ENCODE measurements around the gene ASIC3. TPM values are rescaled to one million over a fixed set of nuclear protein-coding genes. Genes with fewer than 3 reads are reported as not detected.

The ASIC3 gene
- total RNA-seq, 2 experiments from 2014 or later, result 3.9 to 5.3 TPM

DNA sequence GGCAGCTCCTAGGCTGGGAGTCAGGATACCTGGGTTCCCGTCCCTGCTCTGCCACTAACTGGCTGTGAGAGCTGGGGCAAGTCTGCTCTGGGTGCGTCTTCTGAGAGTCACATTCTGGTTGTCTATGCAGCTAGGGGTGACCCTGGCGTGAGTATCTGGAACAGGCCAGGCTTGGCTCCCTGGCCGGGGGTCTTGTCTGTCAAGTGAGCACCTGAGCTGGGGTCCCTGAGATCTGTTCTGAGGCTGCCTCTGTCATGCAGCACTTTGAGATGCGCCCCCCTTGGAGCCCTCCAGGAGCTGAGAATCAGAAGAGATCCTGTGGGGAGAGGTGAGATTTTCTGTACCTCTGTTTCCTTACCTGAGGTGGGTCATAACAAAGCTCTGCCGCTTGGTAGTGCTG, 45.4 kb downstream of the ASIC3 start:
- Mint-ChIP-seq H3K4me3 (no peak overlapping the region), H3K27ac (no peak overlapping the region), H3K27me3 (no peaks in the 10 kb centered on the region), H3K9me3 (ENCODE audit: low read depth) (no peaks in the 10 kb centered on the region), H3K36me3 (no peaks in the 10 kb centered on the region), H3K4me1 (peaks cover 2% of the 10 kb centered on the region)
- ATAC-seq, result no peak
- CTCF ChIA-PET, result interaction anchor here (1.1 to 10.1 kb wide), 2 partner anchors 16 to 195 kb away, joined by 3 to 69 read pairs; no protein-coding TSS in a partner anchor
- no peak for DNase-seq

DNA sequence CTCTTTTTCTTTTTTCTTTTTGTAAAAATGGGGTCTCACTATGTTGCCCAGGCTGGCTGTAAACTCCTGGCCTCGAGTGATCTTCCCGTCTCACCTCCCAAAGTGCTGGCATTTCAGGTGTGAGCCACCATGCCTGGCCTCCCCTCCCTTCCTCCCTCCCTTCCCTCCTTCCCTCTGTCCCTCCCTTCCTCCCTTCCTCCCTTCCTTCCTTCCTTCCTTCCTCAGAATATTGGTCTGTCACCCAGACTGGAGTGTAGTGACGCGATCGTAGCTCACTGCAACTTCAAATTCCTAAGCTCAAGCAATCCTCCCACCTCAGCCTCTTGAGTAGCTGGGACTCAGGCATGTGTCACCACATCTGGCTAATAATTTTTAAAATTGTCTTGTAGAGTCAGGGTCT, 46.3 kb downstream of the ASIC3 start:
- H3K9me3 Mint-ChIP-seq (ENCODE audit: low read depth), result no peaks in the 10 kb centered on the region
- no peaks in the 10 kb centered on the region for H3K36me3 Mint-ChIP-seq
- no peak for ATAC-seq
- DNase-seq, result no peak
- H3K4me1 Mint-ChIP-seq, result no peaks in the 10 kb centered on the region
- no peak overlapping the region for H3K4me3 Mint-ChIP-seq
- H3K27ac Mint-ChIP-seq, result no peak overlapping the region
- no peaks in the 10 kb centered on the region for H3K27me3 Mint-ChIP-seq
- CTCF ChIA-PET, result interaction anchor here (0.6 to 10.1 kb wide), 4 partner anchors 16 to 218 kb away, joined by 3 to 69 read pairs (median 4); no protein-coding TSS in a partner anchor

DNA sequence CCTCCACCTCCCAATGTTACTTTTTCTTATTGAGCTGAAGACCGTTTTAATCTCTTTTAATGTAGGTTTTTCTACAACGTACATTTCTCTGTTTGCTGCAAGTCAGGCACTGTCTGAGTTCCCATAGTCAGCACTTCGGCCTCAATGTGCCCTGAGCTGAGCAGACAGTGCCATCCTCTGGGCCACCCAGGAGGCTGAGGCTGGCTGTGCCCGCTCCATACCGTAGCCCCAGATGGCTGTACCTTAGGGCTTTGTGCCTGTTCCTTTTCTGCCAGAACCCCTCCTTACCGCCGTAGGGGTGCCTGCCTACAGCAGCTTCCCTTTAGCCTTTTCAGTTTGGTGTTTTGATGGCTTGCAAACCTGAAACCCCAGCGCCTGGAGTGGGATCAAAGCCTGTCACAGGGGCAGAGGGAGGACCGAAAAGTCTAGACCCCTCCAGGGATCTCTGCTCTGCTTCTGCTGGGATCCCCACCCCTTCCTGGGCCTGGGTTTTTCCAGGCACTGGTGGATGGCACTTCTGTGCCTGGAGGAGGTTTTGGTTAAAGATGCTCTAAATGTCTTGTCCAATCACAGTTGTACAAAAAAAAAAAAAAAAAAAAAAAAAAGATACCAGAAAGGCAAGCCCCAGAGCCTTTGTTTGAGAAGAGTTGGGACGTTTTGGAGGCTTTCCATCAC, 46.9 kb downstream of the ASIC3 start:
- Mint-ChIP-seq H3K4me3 (no peak overlapping the region), H3K4me1 (no peaks in the 10 kb centered on the region), H3K36me3 (no peaks in the 10 kb centered on the region), H3K27me3 (no peaks in the 10 kb centered on the region), H3K27ac (no peak overlapping the region), H3K9me3 (ENCODE audit: low read depth) (no peaks in the 10 kb centered on the region)
- ATAC-seq, result no peak
- DNase-seq, result no peak
- CTCF ChIA-PET, result interaction anchor here (1.1 to 10.1 kb wide), 3 partner anchors 15 to 219 kb away, joined by 3 to 69 read pairs (median 3); no protein-coding TSS in a partner anchor

DNA sequence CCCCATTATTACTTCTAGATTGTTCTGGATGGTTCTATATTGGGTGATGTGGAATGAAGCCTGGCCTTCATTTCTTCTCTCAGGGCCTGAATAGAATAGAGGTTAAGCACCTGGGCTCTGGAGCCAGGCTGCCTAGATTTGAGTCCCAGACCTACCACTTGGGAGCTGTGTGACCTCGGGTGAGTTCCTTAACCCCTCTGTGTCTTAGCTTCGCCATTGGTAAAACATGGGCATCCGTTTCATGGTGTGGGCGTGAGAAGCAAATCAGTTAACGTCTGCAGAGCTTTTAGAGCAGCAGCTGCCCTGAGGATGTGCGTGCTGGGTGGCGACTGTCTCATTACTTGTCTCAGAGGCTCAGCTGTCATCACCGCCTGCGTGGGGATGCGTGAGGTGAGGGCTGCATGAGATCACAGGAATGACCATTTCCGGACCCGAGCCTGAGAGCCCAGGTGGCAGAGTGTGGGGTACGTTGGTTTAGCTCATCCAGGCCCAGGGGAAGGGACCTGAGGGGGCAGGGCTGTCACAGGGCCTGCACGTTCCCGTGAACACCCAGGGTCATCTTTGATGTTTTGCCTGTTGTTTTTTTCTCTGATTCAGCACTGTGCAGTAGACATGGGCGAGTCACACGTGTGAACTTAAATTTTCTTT, 47.6 kb downstream of the ASIC3 start:
- Mint-ChIP-seq H3K4me1 (no peaks in the 10 kb centered on the region), H3K9me3 (ENCODE audit: low read depth) (no peaks in the 10 kb centered on the region), H3K27ac (no peak overlapping the region), H3K4me3 (no peak overlapping the region), H3K27me3 (no peaks in the 10 kb centered on the region), H3K36me3 (no peaks in the 10 kb centered on the region)
- CTCF ChIA-PET, result interaction anchor here (1.7 to 10.1 kb wide), 2 partner anchors 14 to 219 kb away, joined by 3 to 69 read pairs; no protein-coding TSS in a partner anchor
- DNase-seq (no peak), ATAC-seq (no peak)

DNA sequence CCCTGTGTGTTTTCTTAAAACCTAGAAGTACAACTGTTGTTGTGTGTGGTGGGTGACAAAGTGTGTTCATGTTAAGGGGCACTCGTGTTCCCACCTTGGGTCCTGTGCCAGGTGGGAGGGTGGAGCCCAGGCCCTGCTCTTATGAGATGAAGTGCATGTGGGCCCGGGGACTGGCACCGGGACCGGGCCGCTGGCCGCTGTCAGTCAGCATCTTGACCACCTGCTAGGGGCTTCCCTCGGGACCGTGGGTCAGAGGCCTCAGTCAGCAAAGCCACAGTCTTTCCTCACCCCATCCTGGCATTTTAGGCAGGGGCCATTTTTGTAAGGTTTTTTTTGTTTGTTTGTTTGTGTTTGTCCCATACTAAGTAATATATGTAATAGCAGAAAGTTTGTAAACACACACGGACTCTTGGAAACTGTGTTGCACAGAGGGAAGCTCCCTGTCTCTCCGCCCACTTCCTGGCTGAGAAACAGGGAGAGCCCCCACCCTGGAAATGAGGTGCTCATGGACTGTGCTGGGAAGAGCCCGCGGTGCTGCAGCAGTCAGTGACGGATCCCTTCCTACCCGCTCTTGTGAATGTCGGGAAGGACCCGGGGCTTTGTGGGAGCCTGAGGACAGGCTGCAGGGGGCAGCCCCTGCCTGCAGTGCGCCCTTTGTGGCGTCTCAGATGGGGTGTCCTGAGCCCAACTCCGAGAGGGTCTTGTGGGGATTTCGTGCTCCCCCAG, 51.3 kb downstream of the ASIC3 start:
- no peak for DNase-seq
- H3K4me1 Mint-ChIP-seq, result no peaks in the 10 kb centered on the region
- H3K9me3 Mint-ChIP-seq (ENCODE audit: low read depth), result no peaks in the 10 kb centered on the region
- no peak for ATAC-seq
- CTCF ChIA-PET, result no interaction called here
- H3K4me3 Mint-ChIP-seq, result no peak overlapping the region
- no peaks in the 10 kb centered on the region for H3K27me3 Mint-ChIP-seq
- H3K27ac Mint-ChIP-seq, result no peak overlapping the region
- H3K36me3 Mint-ChIP-seq, result no peaks in the 10 kb centered on the region

- CTCF ChIA-PET, result interaction anchor here (1.0 kb wide), 1 partner anchor 23 kb away, joined by 3 read pairs; no protein-coding TSS in a partner anchor
- H3K4me3 Mint-ChIP-seq, result no peak overlapping the region
- no peak for ATAC-seq
- DNase-seq, result no peak
- H3K36me3 Mint-ChIP-seq, result no peaks in the 10 kb centered on the region
- H3K4me1 Mint-ChIP-seq, result no peaks in the 10 kb centered on the region
- no peaks in the 10 kb centered on the region for H3K9me3 Mint-ChIP-seq (ENCODE audit: low read depth)
- no peak overlapping the region for H3K27ac Mint-ChIP-seq
- no peaks in the 10 kb centered on the region for H3K27me3 Mint-ChIP-seq
Measured at GRCh38 chr7:151100921-151101320, 52.6 kb downstream of the ASIC3 start.

DNA sequence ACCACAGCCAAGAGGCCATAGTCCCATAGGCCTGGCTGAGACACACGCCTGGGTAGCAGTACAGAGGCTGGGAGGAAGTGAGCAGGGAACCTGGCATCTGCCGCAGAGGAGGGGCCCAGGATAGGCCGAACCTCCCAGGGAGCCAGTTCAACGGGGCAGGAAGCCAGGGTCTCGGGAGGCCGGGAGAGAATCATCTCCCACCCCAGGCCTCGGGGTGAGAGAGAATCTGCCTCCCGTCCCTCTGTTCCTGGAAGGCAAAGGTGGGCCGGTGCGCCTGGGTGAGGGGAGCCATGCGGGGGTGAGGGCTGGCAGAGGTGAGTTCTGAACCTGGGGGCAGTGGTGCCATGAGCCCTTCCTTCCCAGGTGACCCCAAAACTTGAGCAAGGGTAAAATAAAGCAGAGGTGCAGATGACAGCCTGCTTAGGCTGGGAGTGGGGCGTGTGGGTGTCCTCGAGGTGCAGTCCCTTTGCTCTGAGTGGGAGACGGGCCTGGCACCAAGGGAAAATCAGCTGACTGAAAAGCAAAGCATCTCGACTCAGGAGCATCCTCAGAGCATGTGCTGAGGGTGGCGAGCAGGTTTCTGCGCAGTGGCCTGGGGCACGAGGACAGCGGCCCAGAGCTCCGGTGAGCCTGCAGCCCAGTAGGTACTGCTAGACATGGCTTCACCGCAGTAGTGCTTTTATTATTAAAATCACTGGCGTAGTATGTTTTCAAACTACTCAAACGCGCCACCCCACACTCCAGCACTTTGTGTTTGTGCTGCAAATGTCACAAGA, 53.5 kb downstream of the ASIC3 start:
- no peak for ATAC-seq
- Mint-ChIP-seq H3K36me3 (no peaks in the 10 kb centered on the region), H3K9me3 (ENCODE audit: low read depth) (no peaks in the 10 kb centered on the region), H3K27me3 (no peaks in the 10 kb centered on the region), H3K27ac (no peak overlapping the region), H3K4me1 (no peaks in the 10 kb centered on the region), H3K4me3 (no peak overlapping the region)
- CTCF ChIA-PET, result no interaction called here
- no peak for DNase-seq

Other genes with a start within 250 kb of the ASIC3 start
- not detected for gene TMEM176B, start 248.2 kb upstream of the ASIC3 start, total RNA-seq
- not detected for gene TMEM176A, start 247.8 kb upstream of the ASIC3 start, total RNA-seq
- not detected for gene AOC1, start 196.0 kb upstream of the ASIC3 start, total RNA-seq
- under 1 TPM in 1 of 2 experiments, not detected in 1; 0.07 TPM for gene KCNH2, start 70.2 kb upstream of the ASIC3 start, total RNA-seq
- 10 to 100 TPM in 1 of 2 experiments, 1 to 10 TPM in 1; 6.4 to 10.8 TPM for gene NOS3, start 57.5 kb upstream of the ASIC3 start, total RNA-seq
- gene ATG9B, start 24.0 kb upstream of the ASIC3 start, total RNA-seq, result 1 to 10 TPM; 2.3 to 3.4 TPM
- 10 to 100 TPM; 50.3 to 52.4 TPM for gene ABCB8, start 20.1 kb upstream of the ASIC3 start, total RNA-seq
- 10 to 100 TPM; 18.1 to 24.4 TPM for gene CDK5, start 9.4 kb downstream of the ASIC3 start, total RNA-seq
- 100 to 1,000 TPM; 114 to 121 TPM for gene SLC4A2, start 11.1 kb downstream of the ASIC3 start, total RNA-seq
- gene FASTK, start 32.3 kb downstream of the ASIC3 start, total RNA-seq, result 10 to 100 TPM; 77.7 to 79.5 TPM
- 10 to 100 TPM; 83.1 to 85.7 TPM for gene TMUB1, start 35.0 kb downstream of the ASIC3 start, total RNA-seq
- 10 to 100 TPM; 30.0 to 36.2 TPM for gene AGAP3, start 37.9 kb downstream of the ASIC3 start, total RNA-seq
- not detected for gene GBX1, start 119.2 kb downstream of the ASIC3 start, total RNA-seq
- gene ASB10, start 138.7 kb downstream of the ASIC3 start, total RNA-seq, result not detected
- not detected for gene H2BK1, start 162.0 kb downstream of the ASIC3 start, total RNA-seq
- 10 to 100 TPM; 37.8 to 47.3 TPM for gene ABCF2, start 178.7 kb downstream of the ASIC3 start, total RNA-seq
- gene CHPF2, start 184.0 kb downstream of the ASIC3 start, total RNA-seq, result 10 to 100 TPM; 46.1 to 46.8 TPM
- 1 to 10 TPM; 1.0 to 2.5 TPM for gene SMARCD3, start 200.2 kb downstream of the ASIC3 start, total RNA-seq

Data from activated CD8-positive, alpha-beta memory T cell treated with anti-CD3 and anti-CD28 coated beads, Interleukin-2, amount 10 ng/mL, durations not matched to agents 7 days and 5 days (primary cell).